ENCODE data around the gene LARP4B. TPM values are rescaled to one million over a fixed set of nuclear protein-coding genes. Genes with fewer than 3 reads are reported as not detected.

LARP4B gene
- total and polyA plus RNA-seq, 2 of the 13 experiments (the other 11 are each of a cell fraction or from before 2014, with no cell fraction given) = 19.5 to 30.2 TPM

- ATAC-seq (no peak), FAIRE-seq (no peak), DNase-seq (ENCODE audit: low spot score) (no peak)
- Histone ChIP-seq H3K4me2 (ENCODE audit: low read depth, low read length) (peak overlapping the region; percentile 64), H3K36me3 (replicated peaks in 1 of 2; ENCODE audit: control insufficient read depth in 1 of 2, insufficient read depth in 2 of 2, low read length in 2 of 2) (no peaks in the 10 kb centered on the region), H3K9ac (ENCODE audit: insufficient read depth, low read depth, low read length) (peak overlapping the region; percentile 59), H3K27me3 (ENCODE audit: control insufficient read depth in 1 of 2, insufficient read depth in 2 of 2, low read length in 2 of 2) (peaks cover 5 to 6% of the 10 kb centered on the region in 2 experiments; a peak in 1 of 5 replicates), H3K4me3 (replicated peaks in 1 of 3; ENCODE audit: insufficient read depth in 1 of 3, low read depth in 2 of 3, low read length in 3 of 3) (0 out of 6 replicates have a peak overlapping the region, but pooled peaks of 1 of the 3 experiments have one; percentile 50), H3K4me1 (ENCODE audit: insufficient read depth, low read length) (peaks cover 48% of the 10 kb centered on the region), H3K27ac (ENCODE audit: extremely low read length, insufficient read depth, low read length) (peak overlapping the region; percentile 79), H3K9me3 (ENCODE audit: low read length) (no peaks in the 10 kb centered on the region), H4K20me1 (ENCODE audit: insufficient read depth, low read length) (no peaks in the 10 kb centered on the region), H2AFZ (ENCODE audit: low read length) (no peak overlapping the region), H3K79me2 (ENCODE audit: insufficient read depth, low read length) (no peaks in the 10 kb centered on the region)
- intact Hi-C loops (cut with micrococcal nuclease; ENCODE audit: unreplicated experiment) (loop anchor here (5.0 kb wide), 1 partner anchor 101 kb away; the partner anchor contains the start of gene DIP2C), in situ Hi-C loops (cut with HindIII; ENCODE audit: extremely low pct_ligation_motif_present, low pct_unique_long_range_greater_than_20kb) (loop anchor here (5.0 kb wide), 1 partner anchor 276 kb away; no protein-coding TSS in a partner anchor)
- 86% methylated on average over 24 of the region's 32 CpGs for WGBS (ENCODE audit: low lambda C conversion rate)
- no TSS peak for BruUV-seq (replicated peaks)
- CTCF ChIA-PET (ENCODE audit: low intra/inter-chr PET ratio, low total read pairs) = interaction anchor here (1.9 kb wide), 1 partner anchor 277 kb away, joined by 8 read pairs; no protein-coding TSS in a partner anchor
- POLR2A ChIA-PET = interaction anchor here (1.5 kb wide), 1 partner anchor 92 kb away, joined by 4 read pairs; no protein-coding TSS in a partner anchor
- TF ChIP-seq ZBTB38 (CRISPR knock-in tag; IDR thresholded peaks at IDR 0.05) = 0 out of 2 replicates have a peak, but pooled peaks have one; percentile 7
- TF ChIP-seq ZSCAN25 (CRISPR knock-in tag; IDR thresholded peaks at IDR 0.05) = no peak
- 0 out of 4 replicates have a peak, but pooled peaks of 1 of the 2 experiments have one; percentile 1 for TF ChIP-seq HMGXB4 (CRISPR knock-in tag; IDR thresholded peaks at IDR 0.05; ENCODE audit: borderline replicate concordance in 1 of 2, low read depth in 1 of 2)
- TF ChIP-seq KDM6A (CRISPR knock-in tag; IDR thresholded peaks at IDR 0.05; ENCODE audit: low read depth) = no peak
- TF ChIP-seq ERF (CRISPR knock-in tag; IDR thresholded peaks at IDR 0.05) = no peak
- TF ChIP-seq ZNF670 (CRISPR knock-in tag; IDR thresholded peaks at IDR 0.05; ENCODE audit: borderline replicate concordance) = no peak
- no peak for TF ChIP-seq ZHX2 (IDR thresholded peaks at IDR 0.05; ENCODE audit: low read depth)
- TF ChIP-seq ZHX2 (CRISPR knock-in tag; IDR thresholded peaks at IDR 0.05; ENCODE audit: borderline replicate concordance) = no peak
- TF ChIP-seq ZNF543 (CRISPR knock-in tag; IDR thresholded peaks at IDR 0.05) = no peak
- TF ChIP-seq ZNF652 (CRISPR knock-in tag; IDR thresholded peaks at IDR 0.05; ENCODE audit: borderline replicate concordance, low read depth) = peak; percentile 41; the same call in 1 of the 2 replicates
- no peak for TF ChIP-seq SIX4 (CRISPR knock-in tag; IDR thresholded peaks at IDR 0.05)
- TF ChIP-seq ZNF3 (CRISPR knock-in tag; IDR thresholded peaks at IDR 0.05) = no peak
- no peak for TF ChIP-seq NFKBIZ (CRISPR knock-in tag; IDR thresholded peaks at IDR 0.05)
- TF ChIP-seq ZNF772 (CRISPR knock-in tag; IDR thresholded peaks at IDR 0.05) = no peak
- TF ChIP-seq HNRNPL (IDR thresholded peaks at IDR 0.05; ENCODE audit: low read depth, low read length) = no peak
- no peak for TF ChIP-seq ZNF557 (CRISPR knock-in tag; IDR thresholded peaks at IDR 0.05)
- no peak for TF ChIP-seq SNAI1 (CRISPR knock-in tag; IDR thresholded peaks at IDR 0.05; ENCODE audit: borderline replicate concordance)
Measured at GRCh38 chr10:787933-788651, 143.4 kb downstream of the LARP4B start.
